PC-3 (cell line): ENCODE results near the gene SLAIN1. TPM values are rescaled to one million over a fixed set of nuclear protein-coding genes. Genes with fewer than 3 reads are reported as not detected.

Source experiments
- ATAC-seq: fragments of 200-7000 bp; cut with Tn5 transposase; 2 replicates; pipeline ENCODE4 v1.9.1; 2020; ENCODE audit warnings: mild to moderate bottlenecking, moderate library complexity
- BruUV-seq: library from RNA; stranded (reverse); fragments of 400-500 nt; replicated peaks from 2 replicates; lab custom pipeline; 2021; lab: Mats Ljungman, UMichigan
- CTCF ChIA-PET: fragments of 300-600 bp; sonication (Branson Sonifier 250); formaldehyde crosslinking; loops from one replicate; lab custom pipeline; 2022; ENCODE audit warnings: antibody characterized with exemption; lab: Charles Lee
- POLR2A ChIA-PET: fragments of 300-600 bp; sonication (Branson Sonifier 250); formaldehyde crosslinking; loops from one replicate; lab custom pipeline; 2022; ENCODE audit warnings: antibody characterized with exemption; ENCODE audit not compliant: unreplicated experiment; lab: Charles Lee
- DNase-seq: peaks from one replicate; pipeline ENCODE4 v3.0.0-alpha.2; 2015
- H2AFZ ChIP-seq: fragments of 300-600 bp; sonication (generic); 2 replicates; pipeline ENCODE4 v1.6.0; 2016; ENCODE audit warnings: antibody characterized with exemption, low read length
- H3F3A ChIP-seq: fragments of 300-600 bp; sonication (generic); one replicate; pipeline ENCODE4 v1.6.0; 2017; ENCODE audit warnings: antibody characterized with exemption, low read length, control low read depth, mild to moderate bottlenecking; ENCODE audit not compliant: unreplicated experiment
- H3K27ac ChIP-seq: fragments of 300-600 bp; sonication (generic); 2 replicates; pipeline ENCODE4 v1.5.1; 2016; ENCODE audit warnings: mild to moderate bottlenecking, low read length
- H3K27me3 ChIP-seq: fragments of 300-600 bp; sonication (generic); 2 replicates; pipeline ENCODE4 v1.6.1; 2016; ENCODE audit warnings: low read length, mixed read lengths
- H3K36me3 ChIP-seq: fragments of 300-600 bp; sonication (generic); 2 replicates; pipeline ENCODE4 v1.6.1; 2016; ENCODE audit warnings: low read depth, mixed run types, low read length, mixed read lengths
- H3K4me1 ChIP-seq: fragments of 300-600 bp; sonication (generic); 2 replicates; pipeline ENCODE4 v1.5.1; 2016; ENCODE audit warnings: low read length; ENCODE audit not compliant: insufficient read depth
- H3K4me2 ChIP-seq: fragments of 300-600 bp; sonication (generic); 2 replicates; pipeline ENCODE4 v1.6.0; 2016; ENCODE audit warnings: low read length
- H3K4me3 ChIP-seq: fragments of 300-600 bp; sonication (generic); 2 replicates; pipeline ENCODE4 v1.5.1; 2016; ENCODE audit warnings: mild to moderate bottlenecking, low read length, mixed read lengths
- H3K79me2 ChIP-seq: fragments of 300-600 bp; sonication (generic); 2 replicates; pipeline ENCODE4 v1.6.1; 2017; ENCODE audit warnings: low read length, mixed read lengths
- H3K9ac ChIP-seq: fragments of 300-600 bp; sonication (generic); 2 replicates; pipeline ENCODE4 v1.6.0; 2016; ENCODE audit warnings: mild to moderate bottlenecking, low read length
- H3K9me2 ChIP-seq: fragments of 300-600 bp; sonication (generic); replicated peaks from 2 replicates; pipeline ENCODE4 v1.6.1; 2016; ENCODE audit warnings: mixed run types, low read length, mixed read lengths
- H3K9me3 ChIP-seq: fragments of 300-600 bp; sonication (generic); 2 replicates; pipeline ENCODE4 v1.6.1; 2016; ENCODE audit warnings: low read length, mixed read lengths
- H4K20me1 ChIP-seq: fragments of 300-600 bp; sonication (generic); 2 replicates; pipeline ENCODE4 v1.6.1; 2016; ENCODE audit warnings: low read length, mixed read lengths
- EZH2 ChIP-seq: fragments of 300-600 bp; sonication (generic); IDR thresholded peaks from one replicate; pipeline ENCODE4 v1.6.1; 2017; ENCODE audit warnings: antibody characterized with exemption, mild to moderate bottlenecking, low read length; ENCODE audit not compliant: unreplicated experiment
- EZH2phosphoT487 ChIP-seq: fragments of 300-600 bp; sonication (generic); IDR thresholded peaks from 2 replicates; pipeline ENCODE4 v1.6.1; 2018; ENCODE audit warnings: mild to moderate bottlenecking, antibody characterized with exemption, low read length, borderline replicate concordance
- intact Hi-C: fragments of 100-400 bp; cut with micrococcal nuclease; formaldehyde crosslinking; loops from 2 replicates; pipeline ENCODE4 v1.9.0; 2023
- total RNA-seq: library from RNA; depleted of rRNA; stranded (reverse); fragments of >200 nt; gene quantifications from 2 replicates; pipeline ENCODE4 v1.2.3, GENCODE V29; 2014
- TF ChIP-seq, protein P1 (sequence below): fragments of 300-600 bp; sonication (generic); conservative IDR thresholded peaks from 2 replicates; pipeline ENCODE4 v1.5.1; 2017; ENCODE audit warnings: antibody characterized with exemption, low read depth, mild to moderate bottlenecking, low read length

SLAIN1 gene
- total RNA-seq, 1 experiment from 2014 or later: 12.7 TPM

DNA sequence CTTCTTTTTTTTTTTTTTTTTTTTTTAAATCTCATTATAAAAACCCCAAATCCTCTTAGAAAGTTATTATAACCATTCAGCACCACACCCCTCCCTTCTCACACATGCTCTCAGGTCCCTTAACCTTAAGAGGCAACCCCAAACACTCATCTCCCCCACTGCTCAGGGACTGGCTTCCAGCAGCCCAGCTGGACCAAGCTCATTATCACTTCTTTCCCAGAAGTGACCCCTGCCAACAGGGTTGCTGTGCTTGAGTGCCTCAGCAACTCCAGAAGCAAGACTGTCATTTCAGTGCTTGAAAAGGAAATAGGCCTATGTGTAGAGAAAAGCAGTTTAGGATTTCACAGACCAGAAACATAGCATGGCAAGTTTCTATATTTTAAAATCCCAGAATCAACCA is 84.3 kb downstream of the SLAIN1 start:
- H3K36me3 ChIP-seq: no peaks in the 10 kb centered on the region
- no peaks in the 10 kb centered on the region for H4K20me1 ChIP-seq
- no peak overlapping the region for H2AFZ ChIP-seq
- BruUV-seq: no TSS peak
- intact Hi-C loops: loop anchor here (10.0 kb wide), 1 partner anchor 93 kb away; no protein-coding TSS in a partner anchor
- POLR2A ChIA-PET: no interaction called here
- no peak for ATAC-seq
- no peak overlapping the region for H3K27ac ChIP-seq
- DNase-seq: no peak
- no peaks in the 10 kb centered on the region for H3K79me2 ChIP-seq
- H3K9me3 ChIP-seq: no peaks in the 10 kb centered on the region
- 0 out of 2 replicates have a peak, but pooled peaks cover 7% of the 10 kb centered on the region for H3K4me1 ChIP-seq
- H3K4me2 ChIP-seq: no peak overlapping the region
- no peaks in the 10 kb centered on the region for H3K9me2 ChIP-seq
- no peak overlapping the region for H3K9ac ChIP-seq
- H3K4me3 ChIP-seq: no peak overlapping the region
- H3F3A ChIP-seq: no peaks in the 10 kb centered on the region
- CTCF ChIA-PET: no interaction called here
- H3K27me3 ChIP-seq: no peaks in the 10 kb centered on the region
- TF ChIP-seq EZH2phosphoT487: no peak
- TF ChIP-seq, protein P1, sequence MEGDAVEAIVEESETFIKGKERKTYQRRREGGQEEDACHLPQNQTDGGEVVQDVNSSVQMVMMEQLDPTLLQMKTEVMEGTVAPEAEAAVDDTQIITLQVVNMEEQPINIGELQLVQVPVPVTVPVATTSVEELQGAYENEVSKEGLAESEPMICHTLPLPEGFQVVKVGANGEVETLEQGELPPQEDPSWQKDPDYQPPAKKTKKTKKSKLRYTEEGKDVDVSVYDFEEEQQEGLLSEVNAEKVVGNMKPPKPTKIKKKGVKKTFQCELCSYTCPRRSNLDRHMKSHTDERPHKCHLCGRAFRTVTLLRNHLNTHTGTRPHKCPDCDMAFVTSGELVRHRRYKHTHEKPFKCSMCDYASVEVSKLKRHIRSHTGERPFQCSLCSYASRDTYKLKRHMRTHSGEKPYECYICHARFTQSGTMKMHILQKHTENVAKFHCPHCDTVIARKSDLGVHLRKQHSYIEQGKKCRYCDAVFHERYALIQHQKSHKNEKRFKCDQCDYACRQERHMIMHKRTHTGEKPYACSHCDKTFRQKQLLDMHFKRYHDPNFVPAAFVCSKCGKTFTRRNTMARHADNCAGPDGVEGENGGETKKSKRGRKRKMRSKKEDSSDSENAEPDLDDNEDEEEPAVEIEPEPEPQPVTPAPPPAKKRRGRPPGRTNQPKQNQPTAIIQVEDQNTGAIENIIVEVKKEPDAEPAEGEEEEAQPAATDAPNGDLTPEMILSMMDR: no peak
- no peak for TF ChIP-seq EZH2

DNA sequence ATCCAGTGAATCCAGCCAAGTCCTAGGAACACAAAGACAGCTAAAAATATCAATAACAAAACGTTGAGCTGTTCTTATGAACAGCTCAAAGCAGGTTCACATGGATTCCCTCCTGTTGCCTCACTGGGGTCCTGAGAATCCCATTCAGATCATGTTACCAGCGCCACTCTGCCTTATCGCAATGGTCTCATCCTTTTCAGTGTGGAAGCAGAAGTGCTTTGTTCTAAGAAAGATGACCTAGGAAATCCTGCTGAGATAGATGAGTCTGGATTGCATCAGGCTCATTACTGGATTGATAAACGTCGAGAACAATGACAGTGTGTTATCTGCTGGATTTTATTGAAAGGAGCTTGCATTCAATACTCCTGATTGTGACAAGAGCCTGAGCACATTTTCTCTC is 87.0 kb downstream of the SLAIN1 start:
- no TSS peak for BruUV-seq
- Histone ChIP-seq H3K9me3 (no peaks in the 10 kb centered on the region), H3K9ac (no peak overlapping the region), H3K36me3 (no peaks in the 10 kb centered on the region), H3F3A (no peaks in the 10 kb centered on the region), H2AFZ (no peak overlapping the region), H3K4me2 (no peak overlapping the region), H3K27ac (no peak overlapping the region), H3K9me2 (no peaks in the 10 kb centered on the region), H3K27me3 (no peaks in the 10 kb centered on the region), H3K4me1 (0 out of 2 replicates have a peak, but pooled peaks cover 7% of the 10 kb centered on the region), H3K4me3 (no peak overlapping the region), H3K79me2 (no peaks in the 10 kb centered on the region), H4K20me1 (no peaks in the 10 kb centered on the region)
- ChIA-PET CTCF (interaction anchor here (0.8 to 0.9 kb wide), 2 partner anchors 8 to 337 kb away, joined by 3 to 8 read pairs; no protein-coding TSS in a partner anchor), POLR2A (no interaction called here)
- TF ChIP-seq EZH2phosphoT487: no peak
- TF ChIP-seq, protein P1: no peak
- no peak for DNase-seq
- intact Hi-C loops: loop anchor here (10.0 kb wide), 1 partner anchor 90 kb away; no protein-coding TSS in a partner anchor
- ATAC-seq: no peak

- Histone ChIP-seq H3K4me2 (no peak overlapping the region), H3K79me2 (no peaks in the 10 kb centered on the region), H3K9me2 (no peaks in the 10 kb centered on the region), H3K9me3 (no peaks in the 10 kb centered on the region), H3K4me1 (no peaks in the 10 kb centered on the region), H3F3A (no peaks in the 10 kb centered on the region), H4K20me1 (no peaks in the 10 kb centered on the region), H3K27ac (no peak overlapping the region), H3K27me3 (no peaks in the 10 kb centered on the region), H2AFZ (no peak overlapping the region), H3K9ac (no peak overlapping the region), H3K4me3 (no peak overlapping the region), H3K36me3 (no peaks in the 10 kb centered on the region)
- ChIA-PET CTCF (no interaction called here), POLR2A (no interaction called here)
- ATAC-seq (peak; percentile 22; the same call in 1 of the 2 replicates), DNase-seq (no peak)
- no TSS peak for BruUV-seq
- TF ChIP-seq EZH2phosphoT487 (no peak), EZH2 (no peak)
- TF ChIP-seq, protein P1: no peak
- intact Hi-C loops: loop anchor here (10.0 kb wide), 1 partner anchor 88 kb away; no protein-coding TSS in a partner anchor
Measured at GRCh38 chr13:77786695-77787287, 89.3 kb downstream of the SLAIN1 start.
